GM19463 (cell line): ENCODE results near the gene EXT2.

Source experiments
- ATAC-seq: cut with Tn5 transposase; IDR thresholded peaks from one replicate; pipeline ENCODE4 v1.9.1; 2021; ENCODE audit warnings: mild to moderate bottlenecking, moderate library complexity; ENCODE audit not compliant: unreplicated experiment

The EXT2 gene

GRCh38 chr11:44095506-44096359 is at the start of gene EXT2:
TSS of gene EXT2 (plus strand) at chr11:44095678. CDS start at chr11:44107713, 12,035 bp downstream.
- ATAC-seq = peak; percentile 95

- ATAC-seq = no peak
Measured at GRCh38 chr11:44046182-44046581, 49.3 kb upstream of the EXT2 start.

- no peak for ATAC-seq
Measured at GRCh38 chr11:44047298-44047697, 48.2 kb upstream of the EXT2 start.

- ATAC-seq = no peak
Measured at GRCh38 chr11:44047931-44048431, 47.5 kb upstream of the EXT2 start, which contains the start of gene ACCSL. TSS of gene ACCSL (plus strand) at chr11:44047981. CDS start at chr11:44048037, 56 bp downstream.

- no peak for ATAC-seq
Measured at GRCh38 chr11:44049832-44050231, 45.6 kb upstream of the EXT2 start.

GRCh38 chr11:44051171-44051570 is 44.3 kb upstream of the EXT2 start:
- ATAC-seq = no peak

GRCh38 chr11:44057340-44057739 is 38.1 kb upstream of the EXT2 start:
- ATAC-seq = no peak

GRCh38 chr11:44058275-44058674 is 37.2 kb upstream of the EXT2 start:
- ATAC-seq = no peak

GRCh38 chr11:44065161-44065661 is 30.3 kb upstream of the EXT2 start:
- ATAC-seq = no peak

- peak; percentile 96 for ATAC-seq
Measured at GRCh38 chr11:44065841-44066731, 29.4 kb upstream of the EXT2 start, which contains the start of gene ACCS. TSS of gene ACCS (plus strand) at chr11:44066270. CDS start at chr11:44067628, 1,358 bp downstream.

GRCh38 chr11:44066732-44067141 is 28.7 kb upstream of the EXT2 start:
- ATAC-seq = no peak

GRCh38 chr11:44067266-44067665 is 28.2 kb upstream of the EXT2 start:
- ATAC-seq = no peak

GRCh38 chr11:44068180-44068579 is 27.3 kb upstream of the EXT2 start:
- no peak for ATAC-seq

GRCh38 chr11:44071157-44071556 is 24.3 kb upstream of the EXT2 start:
- no peak for ATAC-seq

- ATAC-seq = no peak
Measured at GRCh38 chr11:44072757-44073658, 22.5 kb upstream of the EXT2 start.

GRCh38 chr11:44078794-44079193 is 16.7 kb upstream of the EXT2 start:
- ATAC-seq = no peak

- ATAC-seq = no peak
Measured at GRCh38 chr11:44079376-44079775, 16.1 kb upstream of the EXT2 start.

- ATAC-seq = no peak
Measured at GRCh38 chr11:44080951-44081350, 14.5 kb upstream of the EXT2 start.

- ATAC-seq = no peak
Measured at GRCh38 chr11:44082645-44083044, 12.8 kb upstream of the EXT2 start.

- no peak for ATAC-seq
Measured at GRCh38 chr11:44083433-44083832, 12.0 kb upstream of the EXT2 start.
